GM18505 (cell line): ENCODE data around the gene MIB2.

Experiments
- ATAC-seq: cut with Tn5 transposase; IDR thresholded peaks from one replicate; pipeline ENCODE4 v1.9.1; 2021; ENCODE audit not compliant: unreplicated experiment
- POLR2A ChIP-seq: IDR thresholded peaks from 4 replicates; pipeline ENCODE4 v1.6.1; 2011; ENCODE audit warnings: borderline replicate concordance; ENCODE audit not compliant: insufficient read depth, insufficient read length; ENCODE audit errors: extremely low read depth

Gene MIB2

DNA sequence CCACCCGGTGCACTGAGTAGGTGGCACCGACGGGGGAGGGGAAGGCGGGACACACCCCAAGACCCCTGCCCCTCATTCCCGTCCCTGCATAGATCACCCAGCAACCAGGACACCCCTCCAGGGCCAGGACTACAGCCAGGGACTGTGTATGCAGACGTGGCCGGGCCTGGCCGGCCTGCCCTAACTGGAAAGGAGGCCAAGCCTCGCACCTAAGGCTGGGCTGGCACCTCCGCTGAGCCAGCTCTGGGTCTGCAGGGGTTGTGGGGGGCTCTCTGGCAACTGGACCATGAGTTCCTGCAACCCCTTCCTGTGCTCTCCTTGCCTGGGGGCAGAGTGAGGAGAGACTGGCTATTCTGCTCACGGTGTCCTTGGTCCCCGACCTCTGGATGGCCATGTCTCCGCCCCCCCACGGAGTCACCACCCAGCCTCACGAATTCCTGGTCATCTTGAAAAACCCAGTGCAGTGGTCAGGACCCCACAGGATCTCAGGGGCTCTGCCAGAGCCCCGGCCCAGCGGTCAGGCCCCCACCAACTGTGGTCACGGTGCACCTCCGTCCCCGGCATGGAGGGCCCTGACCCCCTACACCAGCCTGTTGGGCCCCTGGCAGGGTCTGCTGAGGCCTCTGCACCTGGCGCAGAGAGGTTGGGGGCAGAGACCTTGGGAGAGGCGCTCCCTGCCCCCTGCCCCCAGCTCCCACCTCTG is 14.3 kb upstream of the MIB2 start:
- ATAC-seq = no peak
- no peak for TF ChIP-seq POLR2A

DNA sequence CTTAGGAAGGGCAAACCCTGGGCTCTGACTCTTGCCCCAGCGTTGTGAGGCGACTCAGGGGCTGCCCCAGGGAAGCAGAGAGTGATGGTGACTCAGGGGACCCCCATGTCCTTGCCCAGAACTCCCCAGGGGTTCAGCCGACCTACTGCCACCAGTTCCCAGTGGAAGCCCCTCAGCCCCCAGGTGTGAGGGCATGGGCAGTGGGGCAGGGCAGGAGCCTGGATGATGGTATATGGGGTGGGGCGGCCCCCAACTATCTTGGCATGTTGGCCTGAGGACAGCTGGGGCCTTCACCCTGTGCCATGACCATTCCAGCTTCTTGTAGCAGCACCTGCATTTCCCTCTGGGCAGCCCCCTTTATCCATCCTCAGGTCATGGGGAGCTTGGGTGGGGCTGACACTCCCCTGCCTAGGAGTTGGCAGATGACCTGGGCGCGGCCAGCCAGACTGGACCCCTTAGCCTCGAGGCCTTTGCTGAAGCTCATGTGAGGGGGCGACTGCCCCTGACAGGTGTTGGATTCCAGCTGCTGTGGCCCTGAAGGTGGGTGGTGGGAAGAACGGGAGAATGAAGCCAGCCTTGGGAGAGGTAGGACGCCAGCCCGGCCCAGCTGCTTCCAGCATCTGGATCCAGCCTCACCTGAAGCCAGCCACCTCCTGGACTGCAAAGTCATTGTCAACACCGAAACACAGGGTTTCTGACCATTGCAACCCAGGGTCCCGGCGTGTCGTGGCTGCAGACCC is 13.6 kb upstream of the MIB2 start:
- TF ChIP-seq POLR2A = no peak
- no peak for ATAC-seq

DNA sequence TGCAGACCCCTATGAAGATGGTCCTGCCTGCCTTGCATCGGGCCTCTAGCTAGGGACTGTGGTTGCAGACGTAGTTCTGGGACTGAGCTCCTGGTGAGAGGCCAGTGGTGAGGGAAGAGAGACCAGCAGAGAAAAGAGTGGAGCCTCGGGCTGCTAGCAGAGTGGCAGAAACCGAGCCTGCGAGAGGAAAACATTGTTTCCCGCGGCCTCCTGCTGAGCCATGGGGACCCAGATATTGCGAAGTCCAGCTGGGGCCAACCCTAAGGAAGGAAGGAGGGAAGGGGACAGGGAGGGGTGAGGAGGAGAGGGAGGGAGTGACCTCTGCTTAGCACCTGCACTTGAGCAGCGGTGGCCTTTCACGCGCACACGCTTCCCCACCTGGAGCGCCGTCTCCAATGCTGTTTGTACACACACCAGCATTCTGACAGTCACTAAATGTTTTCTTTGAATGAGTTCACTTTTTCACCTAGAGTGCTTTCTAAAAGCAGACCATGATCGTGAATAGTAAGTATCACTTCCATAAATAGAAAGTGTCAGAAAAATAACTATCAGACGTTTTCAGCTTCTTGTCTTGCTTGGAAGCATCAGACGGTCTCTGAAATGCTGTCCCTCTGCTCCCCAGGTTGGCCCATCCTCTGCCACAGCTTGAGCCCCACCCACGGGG is 12.9 kb upstream of the MIB2 start:
- TF ChIP-seq POLR2A = no peak
- no peak for ATAC-seq

DNA sequence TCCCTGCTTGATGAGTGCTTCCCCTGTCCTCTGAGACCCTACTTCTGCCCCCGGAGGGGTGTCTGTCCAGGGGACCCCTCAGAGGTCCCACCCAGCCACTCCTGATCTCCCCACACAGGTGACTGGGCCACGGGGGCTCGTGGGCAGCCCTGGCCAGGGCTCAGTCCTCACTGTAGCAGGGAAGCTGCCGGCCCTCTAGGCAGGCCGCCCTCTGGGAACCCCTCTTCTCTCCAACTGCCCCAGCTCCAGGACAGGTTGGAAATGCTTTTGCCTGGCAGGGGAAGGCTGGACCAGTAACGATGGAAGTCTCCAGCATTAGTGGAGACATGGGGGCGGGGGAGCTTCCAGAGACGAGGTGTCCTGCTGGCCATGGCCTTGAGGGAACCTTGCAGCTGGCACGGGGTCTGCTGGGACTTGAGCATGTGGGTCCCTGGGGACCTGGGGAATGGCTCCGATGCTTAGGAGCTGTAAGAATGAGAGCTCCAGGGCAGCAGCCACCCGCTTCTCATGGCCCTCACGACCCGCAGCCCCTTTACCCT is 12.3 kb upstream of the MIB2 start:
- no peak for ATAC-seq
- no peak for TF ChIP-seq POLR2A

DNA sequence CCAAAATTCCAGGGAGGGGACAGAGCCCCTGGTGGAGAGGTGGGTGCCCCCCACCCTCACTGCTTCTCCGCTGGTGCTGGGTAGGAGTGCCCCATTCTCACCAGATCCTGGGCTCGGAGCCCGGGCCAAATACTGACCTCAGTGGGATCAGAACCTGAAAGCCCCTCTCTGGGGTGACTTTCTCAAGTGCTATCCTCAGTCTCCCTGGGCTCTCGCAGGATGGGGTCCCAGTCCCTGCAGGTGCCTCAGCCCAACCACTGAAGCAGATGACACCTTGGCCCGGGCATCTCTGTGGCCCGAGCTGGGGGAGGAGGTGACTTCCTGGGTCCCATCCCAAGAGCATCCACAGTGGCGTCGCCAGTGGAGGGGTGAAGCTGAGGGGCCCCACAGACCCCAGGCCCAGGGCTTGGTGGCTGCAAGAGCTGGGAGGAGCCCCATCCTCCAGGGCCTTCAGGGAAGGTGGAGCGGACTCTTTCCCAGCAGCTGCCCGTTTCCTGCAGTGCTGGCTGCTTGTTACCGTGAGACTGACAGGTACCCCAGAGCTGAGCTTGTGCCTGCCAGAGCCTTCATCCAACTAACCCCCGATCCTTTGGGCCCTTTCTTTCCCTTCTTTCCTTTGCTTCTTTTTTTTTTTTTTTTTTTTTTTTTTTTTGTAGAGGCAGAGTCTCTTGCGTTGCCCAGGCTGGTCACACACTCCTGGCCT is 11.5 kb upstream of the MIB2 start:
- TF ChIP-seq POLR2A = no peak
- no peak for ATAC-seq

DNA sequence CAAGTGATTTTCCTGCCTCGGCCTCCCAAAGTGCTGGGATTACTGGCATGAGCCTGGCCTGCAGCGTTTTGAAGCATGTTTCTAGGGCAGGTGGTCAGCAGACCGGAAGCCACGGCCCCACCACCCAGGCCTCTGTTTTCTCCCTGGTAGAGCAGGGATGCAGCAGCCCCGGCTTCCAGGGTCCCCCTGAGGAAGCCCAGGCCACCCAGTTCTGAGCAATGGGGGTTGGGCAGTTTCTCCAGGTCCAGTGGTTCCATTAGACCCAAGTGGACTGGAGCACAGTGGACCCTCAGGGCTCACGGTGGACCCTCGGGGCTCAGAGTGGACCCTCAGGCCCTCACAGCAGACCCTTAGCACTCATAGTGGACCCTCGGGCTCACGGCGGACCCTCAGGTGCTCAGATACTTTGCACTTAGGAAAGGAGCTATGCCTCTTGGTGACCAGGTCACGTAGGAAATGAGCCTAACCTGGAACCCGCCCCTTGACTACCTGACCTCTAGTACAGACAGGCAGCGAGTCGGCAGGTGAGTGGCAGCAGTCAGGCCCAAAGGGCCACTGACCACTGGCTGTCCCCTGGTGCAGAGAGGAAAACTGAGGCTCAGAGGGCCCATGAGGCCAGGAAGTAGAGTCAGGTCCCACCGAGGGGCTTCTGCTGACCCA is 10.8 kb upstream of the MIB2 start:
- ATAC-seq = no peak
- TF ChIP-seq POLR2A = no peak

DNA sequence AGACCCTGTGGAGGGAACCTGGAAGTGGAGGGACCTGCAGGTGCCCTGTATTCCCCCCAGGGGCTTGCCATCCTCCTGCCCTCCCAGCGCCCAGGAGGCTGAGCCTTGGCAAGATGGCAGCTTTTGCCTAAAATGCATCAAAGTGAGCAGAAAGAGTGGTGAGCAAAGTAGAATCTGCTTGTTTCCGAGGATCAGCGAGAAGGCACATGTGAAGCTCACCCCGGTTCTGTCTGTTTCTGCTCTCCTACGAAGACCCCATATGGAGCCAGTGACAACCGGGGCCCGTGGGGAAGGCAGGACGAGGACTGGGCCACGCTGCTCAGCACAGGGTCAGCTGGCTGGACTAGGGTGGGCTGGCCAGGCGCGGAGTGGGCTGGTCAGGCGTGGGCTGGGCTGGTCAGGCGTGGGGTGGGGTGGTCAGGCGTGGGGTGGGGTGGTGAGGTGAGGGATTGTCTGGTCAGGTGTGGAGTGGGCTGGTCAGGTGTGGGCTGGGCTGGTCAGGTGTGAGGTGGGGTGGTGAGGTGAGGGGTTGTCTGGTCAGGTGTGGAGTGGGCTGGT is 10.2 kb upstream of the MIB2 start:
- no peak for TF ChIP-seq POLR2A
- ATAC-seq = no peak

DNA sequence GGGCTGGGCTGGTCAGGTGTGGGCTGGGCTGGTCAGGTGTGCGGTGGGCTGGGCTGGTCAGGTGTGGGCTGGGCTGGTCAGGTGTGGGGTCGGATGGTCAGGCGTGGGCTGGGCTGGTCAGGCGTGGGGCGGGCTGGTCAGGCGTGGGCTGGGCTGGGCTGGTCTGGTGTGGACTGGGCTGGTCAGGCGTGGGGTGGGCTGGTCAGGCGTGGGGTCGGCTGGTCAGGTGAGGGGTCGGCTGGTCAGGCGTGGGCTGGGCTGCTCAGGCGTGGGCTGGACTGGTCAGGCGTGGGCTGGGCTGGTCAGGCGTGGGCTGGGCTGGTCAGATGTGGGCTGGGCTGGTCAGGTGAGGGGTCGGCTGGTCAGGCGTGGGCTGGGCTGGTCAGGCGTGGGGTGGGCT is 9.6 kb upstream of the MIB2 start:
- ATAC-seq = no peak
- no peak for TF ChIP-seq POLR2A

DNA sequence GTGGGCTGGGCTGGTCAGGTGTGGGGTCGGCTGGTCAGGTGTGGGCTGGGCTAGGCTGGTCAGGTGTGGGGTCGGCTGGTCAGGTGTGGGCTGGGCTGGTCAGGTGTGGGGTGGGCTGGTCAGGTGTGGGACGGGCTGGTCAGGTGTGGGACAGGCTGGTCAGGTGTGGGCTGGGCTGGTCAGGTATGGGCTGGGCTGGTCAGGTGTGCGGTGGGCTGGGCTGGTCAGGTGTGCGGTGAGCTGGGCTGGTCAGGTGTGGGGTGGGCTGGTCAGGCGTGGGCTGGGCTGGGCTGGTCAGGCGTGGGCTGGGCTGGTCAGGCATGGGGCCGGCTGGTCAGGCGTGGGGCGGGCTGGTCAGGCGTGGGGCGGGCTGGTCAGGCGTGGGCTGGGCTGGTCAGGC is 9.1 kb upstream of the MIB2 start:
- TF ChIP-seq POLR2A = no peak
- no peak for ATAC-seq

DNA sequence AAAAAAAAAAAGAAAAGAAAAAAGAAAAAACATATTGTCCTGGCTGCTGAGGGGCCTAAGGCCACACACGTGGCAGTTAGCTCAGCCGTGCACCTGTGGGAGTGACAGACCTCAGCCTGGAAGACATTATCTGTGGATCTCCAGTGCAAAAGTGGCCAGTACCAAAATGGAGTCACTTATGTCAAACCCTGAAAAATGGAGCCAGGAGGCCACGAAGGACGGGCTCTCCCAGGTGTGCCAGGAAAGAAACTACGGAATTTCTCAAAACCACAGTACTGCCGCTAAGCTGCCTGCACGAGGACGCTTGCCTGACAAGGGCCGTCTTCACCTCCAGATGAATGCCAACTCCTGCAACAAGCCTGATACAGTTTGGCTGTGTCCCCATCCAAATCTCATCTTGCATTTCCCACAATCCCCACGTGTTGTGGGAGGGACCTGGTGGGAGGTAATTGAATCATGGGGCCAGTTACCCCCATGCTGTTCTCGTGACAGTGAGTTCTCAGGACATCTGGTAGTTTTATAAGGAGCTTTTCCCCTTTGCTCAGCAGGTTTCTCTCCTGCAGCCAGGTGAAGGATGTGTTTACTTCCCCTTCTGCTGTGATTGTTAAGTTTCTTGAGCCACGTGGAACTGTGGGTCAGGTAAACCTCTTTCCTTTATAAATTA is 5.3 kb upstream of the MIB2 start:
- no peak for TF ChIP-seq POLR2A
- ATAC-seq = no peak

DNA sequence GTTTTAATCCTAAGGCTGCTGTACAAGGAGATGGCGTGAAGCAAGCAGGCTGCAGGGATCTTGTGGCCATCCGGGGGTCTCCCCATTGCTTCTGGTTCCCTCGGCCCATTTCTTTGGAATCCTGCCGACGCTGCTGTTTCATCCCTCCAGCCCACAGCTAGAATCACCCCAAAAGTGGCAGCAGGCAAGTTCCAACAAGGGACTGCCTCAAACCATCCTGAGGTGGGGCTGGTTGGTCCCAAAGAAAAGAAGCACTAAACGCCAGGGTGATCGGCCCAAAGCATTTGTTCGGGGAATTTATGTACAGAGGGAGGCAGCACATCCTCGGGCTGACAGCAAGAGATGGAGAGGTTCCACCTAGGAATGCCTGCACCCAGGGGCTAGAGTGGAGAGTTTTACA is 4.5 kb upstream of the MIB2 start:
- ATAC-seq = no peak
- TF ChIP-seq POLR2A = no peak

DNA sequence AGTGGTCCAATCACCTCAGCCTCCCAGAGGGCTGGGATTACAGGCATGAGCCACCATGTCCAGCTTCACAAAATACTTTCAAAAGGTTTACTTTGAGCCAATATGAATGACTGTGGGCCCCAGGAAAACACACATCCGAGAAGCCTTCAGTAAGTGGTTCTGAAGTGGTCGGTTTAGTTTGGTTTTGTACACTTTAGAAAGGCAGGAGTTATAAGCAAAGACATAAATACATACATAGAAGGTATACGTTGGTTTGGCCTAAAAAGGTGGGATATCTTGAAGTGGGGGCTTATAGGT is 3.2 kb upstream of the MIB2 start:
- TF ChIP-seq POLR2A = no peak

More for the DNA sequence above, 3.2 kb upstream of the MIB2 start:
- no peak for ATAC-seq
